ENCODE measurements around the gene RRP7A. TPM values are rescaled to one million over a fixed set of nuclear protein-coding genes. Genes with fewer than 3 reads are reported as not detected.

The RRP7A gene
- total RNA-seq, 1 experiment from 2014 or later = 39.3 TPM

- peak; percentile 72 for DNase-seq
- Histone ChIP-seq H3K27me3 (ENCODE audit: control insufficient read depth, insufficient read depth, low read length) (peaks cover 1% of the 10 kb centered on the region), H3K4me3 (ENCODE audit: insufficient read depth, low read depth, low read length) (no peak overlapping the region), H3K36me3 (replicated peaks; ENCODE audit: control insufficient read depth, insufficient read depth, low read length) (no peaks in the 10 kb centered on the region)
Measured at GRCh38 chr22:42461511-42461910, 58.1 kb downstream of the RRP7A start.

Other genes with a start within 250 kb of the RRP7A start
- gene TCF20, start 249.1 kb downstream of the RRP7A start, total RNA-seq (2014; rRNA removed; shearing (Covaris generic)) = 39.8 and 56.4 TPM in 2 replicates
- 0.48 and 0.69 TPM in 2 replicates for gene NFAM1, start 87.4 kb downstream of the RRP7A start, total RNA-seq (2014; rRNA removed; shearing (Covaris generic))
- gene SERHL2, start 34.2 kb upstream of the RRP7A start, total RNA-seq (2014; rRNA removed; shearing (Covaris generic)) = 2.6 and 7.5 TPM in 2 replicates
- 43.2 and 47.9 TPM in 2 replicates for gene POLDIP3, start 95.1 kb upstream of the RRP7A start, total RNA-seq (2014; rRNA removed; shearing (Covaris generic))
- gene ATP5MGL, start 120.8 kb upstream of the RRP7A start, total RNA-seq (2014; rRNA removed; shearing (Covaris generic)) = 0.42 TPM in 1 of 2 replicates, not detected in the other
- gene CYB5R3, start 129.6 kb upstream of the RRP7A start, total RNA-seq (2014; rRNA removed; shearing (Covaris generic)) = 75.6 and 86.8 TPM in 2 replicates
- gene A4GALT, start 201.1 kb upstream of the RRP7A start, total RNA-seq (2014; rRNA removed; shearing (Covaris generic)) = 7.6 and 9.6 TPM in 2 replicates